Thyroid gland (tissue), 4 donors: ENCODE data around the gene BHLHA9. TPM values are rescaled to one million over a fixed set of nuclear protein-coding genes. Genes with fewer than 3 reads are reported as not detected.
"Not testable (repeated sequence)": the region's sequence is repeated elsewhere in the genome, so short reads cannot be mapped to it uniquely, and the experiment has no call there.

Source experiments
- DNase-seq, 2 donors: peaks; one replicate each; pipeline ENCODE4 v3.0.0-alpha.2; 2019
- H3K27ac ChIP-seq, 3 donors: fragments of 200-600 bp; sonication (generic); 1 replicate in 2 of 3; 2 replicates in 1 of 3; pipeline ENCODE4 v1.5.1; 2016 to 2019; ENCODE audit warnings: mild to moderate bottlenecking in 1 of 3, moderate library complexity in 1 of 3
- H3K27me3 ChIP-seq: fragments of 200-600 bp; sonication (generic); one replicate; pipeline ENCODE4 v1.5.1; 2019
- H3K36me3 ChIP-seq, 2 donors: fragments of 200-600 bp; sonication (generic); one replicate each; pipeline ENCODE4 v1.5.1; 2016 to 2019
- H3K4me1 ChIP-seq, 2 donors: fragments of 200-600 bp; sonication (generic); one replicate each; pipeline ENCODE4 v1.5.1; 2017 to 2019
- H3K4me3 ChIP-seq, 3 donors: fragments of 200-600 bp; sonication (generic); replicated peaks in 1 of 3; 1 replicate in 2 of 3; 2 replicates in 1 of 3; pipeline ENCODE4 v1.5.1; 2016; ENCODE audit warnings: mild to moderate bottlenecking in 1 of 3
- H3K9me3 ChIP-seq: fragments of 200-600 bp; sonication (generic); one replicate; pipeline ENCODE4 v1.5.1; 2017
- POLR2A ChIP-seq, 2 donors: fragments of 450-650 bp; IDR thresholded peaks; one replicate each; pipeline ENCODE4 v1.6.1; 2017; ENCODE audit warnings: antibody characterized with exemption in 2 of 2, mild to moderate bottlenecking in 2 of 2, moderate library complexity in 1 of 2
- WGBS, 2 donors: methylation state at CpG; one replicate each; pipeline ENCODE4 v1.1.5; 2017; 5-methylcytosine and 5-hydroxymethylcytosine counted together
- intact Hi-C: fragments of 100-400 bp; cut with DNase I; formaldehyde crosslinking; loops from one replicate; pipeline ENCODE4 v1.15.1; 2023
- total RNA-seq, 4 donors: library from RNA; depleted of rRNA; stranded (reverse); fragments of >200 nt; gene quantifications; one replicate each; pipeline ENCODE4 v1.2.3, GENCODE V29; 2016
- TF ChIP-seq, protein P1 (sequence below), 6 experiments: fragments of 200-600 bp in 3 of 6; fragments of 450-650 bp in 3 of 6; sonication (generic) in 3 of 6; IDR thresholded peaks; one replicate each; pipeline ENCODE4 v1.5.1; 2016 to 2019; ENCODE audit warnings: antibody characterized with exemption in 6 of 6, mild to moderate bottlenecking in 2 of 6, inconsistent platforms in 1 of 6, moderate library complexity in 1 of 6

BHLHA9 gene
- total RNA-seq, 4 donors from 2014 or later = not detected

GRCh38 chr17:1237471-1237870 lies 32.8 kb upstream of the BHLHA9 start:
- intact Hi-C loops = no loop called here
- 96 to 99% methylated on average over 6 of the region's 6 CpGs for WGBS, 2 donors
- TF ChIP-seq, protein P1, sequence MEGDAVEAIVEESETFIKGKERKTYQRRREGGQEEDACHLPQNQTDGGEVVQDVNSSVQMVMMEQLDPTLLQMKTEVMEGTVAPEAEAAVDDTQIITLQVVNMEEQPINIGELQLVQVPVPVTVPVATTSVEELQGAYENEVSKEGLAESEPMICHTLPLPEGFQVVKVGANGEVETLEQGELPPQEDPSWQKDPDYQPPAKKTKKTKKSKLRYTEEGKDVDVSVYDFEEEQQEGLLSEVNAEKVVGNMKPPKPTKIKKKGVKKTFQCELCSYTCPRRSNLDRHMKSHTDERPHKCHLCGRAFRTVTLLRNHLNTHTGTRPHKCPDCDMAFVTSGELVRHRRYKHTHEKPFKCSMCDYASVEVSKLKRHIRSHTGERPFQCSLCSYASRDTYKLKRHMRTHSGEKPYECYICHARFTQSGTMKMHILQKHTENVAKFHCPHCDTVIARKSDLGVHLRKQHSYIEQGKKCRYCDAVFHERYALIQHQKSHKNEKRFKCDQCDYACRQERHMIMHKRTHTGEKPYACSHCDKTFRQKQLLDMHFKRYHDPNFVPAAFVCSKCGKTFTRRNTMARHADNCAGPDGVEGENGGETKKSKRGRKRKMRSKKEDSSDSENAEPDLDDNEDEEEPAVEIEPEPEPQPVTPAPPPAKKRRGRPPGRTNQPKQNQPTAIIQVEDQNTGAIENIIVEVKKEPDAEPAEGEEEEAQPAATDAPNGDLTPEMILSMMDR (IDR thresholded peaks at IDR 0.05) = no peak
- TF ChIP-seq POLR2A (IDR thresholded peaks at IDR 0.05) = no peak

GRCh38 chr17:1239210-1239609 lies 31.0 kb upstream of the BHLHA9 start:
- WGBS, 2 donors = 80 to 88% methylated on average over 11 of the region's 11 CpGs
- no peaks in the 10 kb centered on the region for H3K4me1 ChIP-seq
- no peak for TF ChIP-seq POLR2A (IDR thresholded peaks at IDR 0.05)
- TF ChIP-seq, protein P1 (IDR thresholded peaks at IDR 0.05) = no peak
- H3K27ac ChIP-seq = no peak overlapping the region
- H3K4me3 ChIP-seq = no peak overlapping the region
- H3K36me3 ChIP-seq = no peaks in the 10 kb centered on the region
- intact Hi-C loops = no loop called here
- no peaks in the 10 kb centered on the region for H3K9me3 ChIP-seq
- H3K27me3 ChIP-seq = no peaks in the 10 kb centered on the region
- DNase-seq = no peak

More at GRCh38 chr17:1237471-1237870, 32.8 kb upstream of the BHLHA9 start:
- no peaks in the 10 kb centered on the region for H3K36me3 ChIP-seq
- no peak for DNase-seq
- H3K27me3 ChIP-seq = no peaks in the 10 kb centered on the region
- no peaks in the 10 kb centered on the region for H3K9me3 ChIP-seq
- H3K4me3 ChIP-seq = no peak overlapping the region
- H3K27ac ChIP-seq = no peak overlapping the region
- H3K4me1 ChIP-seq = no peaks in the 10 kb centered on the region

- intact Hi-C loops, H3K36me3 ChIP-seq, DNase-seq, H3K4me3 ChIP-seq, H3K4me1 ChIP-seq, H3K27me3 ChIP-seq, H3K27ac ChIP-seq, H3K9me3 ChIP-seq: not testable (repeated sequence)
- 84 to 85% methylated on average over 11 of the region's 11 CpGs for WGBS, 2 donors
These were observed 29.8 kb upstream of the BHLHA9 start for GRCh38 chr17:1240426-1240825.

DNA sequence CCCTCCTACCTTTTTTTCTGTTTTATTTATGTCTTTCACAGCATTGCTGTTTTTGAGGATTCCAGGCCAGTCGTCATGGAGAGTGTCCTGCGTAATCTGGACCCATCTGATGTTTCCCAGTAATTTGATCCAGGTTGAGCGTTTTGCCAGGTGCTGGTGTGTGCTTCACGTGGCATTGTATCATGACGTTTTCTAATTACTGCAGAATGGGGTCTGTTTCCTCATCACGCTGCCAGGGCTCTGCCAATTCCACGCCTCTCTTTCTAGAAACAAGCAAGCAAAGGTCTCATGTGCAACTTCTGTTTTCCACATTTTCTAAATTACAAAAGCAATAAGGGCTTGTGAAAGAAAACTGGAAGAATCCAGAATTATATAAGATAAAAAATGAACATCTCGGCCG lies 28.3 kb upstream of the BHLHA9 start:
- Histone ChIP-seq H3K4me1 (no peaks in the 10 kb centered on the region), H3K4me3 (no peak overlapping the region), H3K27me3 (no peaks in the 10 kb centered on the region), H3K36me3 (no peaks in the 10 kb centered on the region), H3K27ac (no peak overlapping the region), H3K9me3 (no peaks in the 10 kb centered on the region)
- TF ChIP-seq, protein P1 (IDR thresholded peaks at IDR 0.05) = no peak
- no peak for TF ChIP-seq POLR2A (IDR thresholded peaks at IDR 0.05)
- no peak for DNase-seq
- intact Hi-C loops = no loop called here
- 39 to 50% methylated on average over 9 of the region's 9 CpGs for WGBS, 2 donors

DNA sequence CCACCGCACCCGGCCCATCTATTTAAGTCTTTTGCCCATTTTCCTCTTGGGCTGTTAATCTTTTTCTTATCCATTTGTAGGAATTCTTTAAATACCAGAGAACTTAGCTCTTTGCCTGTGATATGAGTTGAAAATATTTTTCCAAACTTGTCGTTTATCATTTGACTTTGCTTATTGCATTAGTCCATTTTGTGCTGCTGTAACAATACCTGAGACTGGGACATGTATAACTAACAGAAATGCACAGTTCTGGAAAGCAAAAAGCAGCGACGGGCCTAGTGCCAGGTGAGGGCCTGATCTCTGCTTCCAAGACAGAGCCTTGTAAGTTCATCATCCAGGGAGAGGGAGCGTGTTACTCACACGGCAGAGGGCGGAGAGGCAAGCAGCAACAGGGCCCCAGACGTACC lies 25.6 kb upstream of the BHLHA9 start:
- 75 to 85% methylated on average over 9 of the region's 9 CpGs for WGBS, 2 donors
- Histone ChIP-seq H3K4me3 (no peak overlapping the region), H3K36me3 (no peaks in the 10 kb centered on the region), H3K27me3 (no peaks in the 10 kb centered on the region), H3K27ac (no peak overlapping the region), H3K4me1 (no peaks in the 10 kb centered on the region), H3K9me3 (no peaks in the 10 kb centered on the region)
- intact Hi-C loops = no loop called here
- DNase-seq = no peak
- TF ChIP-seq, protein P1 (IDR thresholded peaks at IDR 0.05) = no peak
- TF ChIP-seq POLR2A (IDR thresholded peaks at IDR 0.05) = no peak
